ENCODE measurements around the gene SHH. TPM values are rescaled to one million over a fixed set of nuclear protein-coding genes. Genes with fewer than 3 reads are reported as not detected.
A peak's percentile ranks its signal among the peaks of the same experiment; 100 is the strongest.

SHH gene
- total RNA-seq, 1 donor from 2014 or later: 0.26 TPM

GRCh38 chr7:155759740-155760430 is 52.4 kb downstream of the SHH start:
- H3K4me3 Mint-ChIP-seq (ENCODE audit: unreplicated experiment): no peak overlapping the region
- H3K9me3 Mint-ChIP-seq (ENCODE audit: unreplicated experiment): no peaks in the 10 kb centered on the region
- H3K36me3 Mint-ChIP-seq (ENCODE audit: low read depth, unreplicated experiment): peaks cover 15% of the 10 kb centered on the region
- DNase-seq (ENCODE audit: low spot score): no peak
- TF ChIP-seq CTCF (IDR thresholded peaks at IDR 0.05; ENCODE audit: unreplicated experiment): no peak
- H3K27ac Mint-ChIP-seq (ENCODE audit: unreplicated experiment): peak overlapping the region; percentile 86
- H3K27me3 Mint-ChIP-seq (ENCODE audit: unreplicated experiment): peaks cover 5% of the 10 kb centered on the region
- H3K4me1 Mint-ChIP-seq (ENCODE audit: unreplicated experiment): peaks cover 44% of the 10 kb centered on the region

- H3K4me1 Mint-ChIP-seq (ENCODE audit: unreplicated experiment): peaks cover 34% of the 10 kb centered on the region
- peaks cover 7% of the 10 kb centered on the region for H3K27me3 Mint-ChIP-seq (ENCODE audit: unreplicated experiment)
- no peak overlapping the region for H3K27ac Mint-ChIP-seq (ENCODE audit: unreplicated experiment)
- DNase-seq (ENCODE audit: low spot score): no peak
- TF ChIP-seq CTCF (IDR thresholded peaks at IDR 0.05; ENCODE audit: unreplicated experiment): no peak
- no peaks in the 10 kb centered on the region for H3K9me3 Mint-ChIP-seq (ENCODE audit: unreplicated experiment)
- no peak overlapping the region for H3K4me3 Mint-ChIP-seq (ENCODE audit: unreplicated experiment)
- H3K36me3 Mint-ChIP-seq (ENCODE audit: low read depth, unreplicated experiment): peaks cover 15% of the 10 kb centered on the region
Measured at GRCh38 chr7:155758348-155758747, 53.9 kb downstream of the SHH start.

GRCh38 chr7:155756322-155756721 is 55.9 kb downstream of the SHH start:
- no peak overlapping the region for H3K4me3 Mint-ChIP-seq (ENCODE audit: unreplicated experiment)
- TF ChIP-seq CTCF (IDR thresholded peaks at IDR 0.05; ENCODE audit: unreplicated experiment): no peak
- H3K9me3 Mint-ChIP-seq (ENCODE audit: unreplicated experiment): no peaks in the 10 kb centered on the region
- DNase-seq (ENCODE audit: low spot score): no peak
- H3K27me3 Mint-ChIP-seq (ENCODE audit: unreplicated experiment): peaks cover 5% of the 10 kb centered on the region
- H3K4me1 Mint-ChIP-seq (ENCODE audit: unreplicated experiment): peaks cover 36% of the 10 kb centered on the region
- H3K36me3 Mint-ChIP-seq (ENCODE audit: low read depth, unreplicated experiment): peaks cover 9% of the 10 kb centered on the region
- H3K27ac Mint-ChIP-seq (ENCODE audit: unreplicated experiment): peak overlapping the region; percentile 31

- H3K4me1 Mint-ChIP-seq (ENCODE audit: unreplicated experiment): peaks cover 32% of the 10 kb centered on the region
- H3K27ac Mint-ChIP-seq (ENCODE audit: unreplicated experiment): no peak overlapping the region
- DNase-seq (ENCODE audit: low spot score): no peak
- no peak overlapping the region for H3K4me3 Mint-ChIP-seq (ENCODE audit: unreplicated experiment)
- peaks cover 2% of the 10 kb centered on the region for H3K27me3 Mint-ChIP-seq (ENCODE audit: unreplicated experiment)
- H3K9me3 Mint-ChIP-seq (ENCODE audit: unreplicated experiment): no peaks in the 10 kb centered on the region
- peaks cover 9% of the 10 kb centered on the region for H3K36me3 Mint-ChIP-seq (ENCODE audit: low read depth, unreplicated experiment)
- no peak for TF ChIP-seq CTCF (IDR thresholded peaks at IDR 0.05; ENCODE audit: unreplicated experiment)
Measured at GRCh38 chr7:155755026-155755425, 57.2 kb downstream of the SHH start.

GRCh38 chr7:155754165-155754564 is 58.1 kb downstream of the SHH start:
- H3K36me3 Mint-ChIP-seq (ENCODE audit: low read depth, unreplicated experiment): peaks cover 9% of the 10 kb centered on the region
- no peaks in the 10 kb centered on the region for H3K9me3 Mint-ChIP-seq (ENCODE audit: unreplicated experiment)
- DNase-seq (ENCODE audit: low spot score): no peak
- no peak overlapping the region for H3K4me3 Mint-ChIP-seq (ENCODE audit: unreplicated experiment)
- H3K27ac Mint-ChIP-seq (ENCODE audit: unreplicated experiment): no peak overlapping the region
- H3K4me1 Mint-ChIP-seq (ENCODE audit: unreplicated experiment): peaks cover 35% of the 10 kb centered on the region
- H3K27me3 Mint-ChIP-seq (ENCODE audit: unreplicated experiment): peaks cover 2% of the 10 kb centered on the region
- no peak for TF ChIP-seq CTCF (IDR thresholded peaks at IDR 0.05; ENCODE audit: unreplicated experiment)

All from endothelial cell (in vitro differentiated cells).